ENCODE data around the gene MKRN3.

MKRN3 gene

GRCh38 chr15:23565395-23566070 lies at the start of gene MKRN3:
Gene MKRN3, plus strand, starts transcription at chr15:23565674. Its CDS starts 109 bp downstream, at chr15:23565783.
- Histone ChIP-seq H2AFZ (ENCODE audit: low read depth, low read length, severe bottlenecking) (no peak within 1 kb of the TSS), H3F3A (ENCODE audit: insufficient read depth) (no peaks in the 10 kb centered on the region), H3K27ac (ENCODE audit: low read depth, low read length) (no peak within 1 kb of the TSS), H3K79me2 (ENCODE audit: insufficient read depth, low read length) (no peaks in the 10 kb centered on the region), H3K9me3 (ENCODE audit: insufficient read depth, low read length) (no peaks in the 10 kb centered on the region), H3K9me2 (replicated peaks; ENCODE audit: insufficient read depth, low read length) (no peaks in the 10 kb centered on the region), H3K36me3 (ENCODE audit: low read length) (no peaks in the 10 kb centered on the region), H3K9ac (ENCODE audit: low read length) (no peak within 1 kb of the TSS), H3K27me3 (ENCODE audit: low read length) (no peaks in the 10 kb centered on the region), H3K4me2 (ENCODE audit: low read depth, low read length, poor library complexity, severe bottlenecking) (no peak within 1 kb of the TSS), H3K4me3 (ENCODE audit: insufficient read depth, low read length, poor library complexity, severe bottlenecking) (no peak within 1 kb of the TSS), H4K20me1 (ENCODE audit: low read depth, low read length) (no peaks in the 10 kb centered on the region)
- TF ChIP-seq EZH2phosphoT487 (conservative IDR thresholded peaks at IDR 0.05; ENCODE audit: low read length) = no peak
- TF ChIP-seq CTCF (IDR thresholded peaks at IDR 0.05; ENCODE audit: insufficient read depth, low read length, poor library complexity, severe bottlenecking) = no peak

- Histone ChIP-seq H4K20me1 (ENCODE audit: low read depth, low read length) (no peaks in the 10 kb centered on the region), H3K27me3 (ENCODE audit: low read length) (no peaks in the 10 kb centered on the region), H3K4me3 (ENCODE audit: insufficient read depth, low read length, poor library complexity, severe bottlenecking) (no peak overlapping the region), H2AFZ (ENCODE audit: low read depth, low read length, severe bottlenecking) (no peak overlapping the region), H3K4me2 (ENCODE audit: low read depth, low read length, poor library complexity, severe bottlenecking) (no peak overlapping the region), H3K9me3 (ENCODE audit: insufficient read depth, low read length) (no peaks in the 10 kb centered on the region), H3K79me2 (ENCODE audit: insufficient read depth, low read length) (no peaks in the 10 kb centered on the region), H3K9ac (ENCODE audit: low read length) (no peak overlapping the region), H3K36me3 (ENCODE audit: low read length) (no peaks in the 10 kb centered on the region), H3K9me2 (replicated peaks; ENCODE audit: insufficient read depth, low read length) (no peaks in the 10 kb centered on the region; the same call in 1 of the 2 replicates), H3F3A (ENCODE audit: insufficient read depth) (no peaks in the 10 kb centered on the region), H3K27ac (ENCODE audit: low read depth, low read length) (no peak overlapping the region)
- no peak for TF ChIP-seq EZH2phosphoT487 (conservative IDR thresholded peaks at IDR 0.05; ENCODE audit: low read length)
- TF ChIP-seq CTCF (IDR thresholded peaks at IDR 0.05; ENCODE audit: insufficient read depth, low read length, poor library complexity, severe bottlenecking) = no peak
Observed at GRCh38 chr15:23516866-23517265, 48.6 kb upstream of the MKRN3 start.

GRCh38 chr15:23518104-23518503 lies 47.4 kb upstream of the MKRN3 start:
- no peaks in the 10 kb centered on the region for H3K27me3 ChIP-seq (ENCODE audit: low read length)
- no peak overlapping the region for H3K4me3 ChIP-seq (ENCODE audit: insufficient read depth, low read length, poor library complexity, severe bottlenecking)
- H3F3A ChIP-seq (ENCODE audit: insufficient read depth) = no peaks in the 10 kb centered on the region
- H3K36me3 ChIP-seq (ENCODE audit: low read length) = no peaks in the 10 kb centered on the region
- no peaks in the 10 kb centered on the region for H3K79me2 ChIP-seq (ENCODE audit: insufficient read depth, low read length)
- H3K9me3 ChIP-seq (ENCODE audit: insufficient read depth, low read length) = no peaks in the 10 kb centered on the region
- no peak overlapping the region for H2AFZ ChIP-seq (ENCODE audit: low read depth, low read length, severe bottlenecking)
- TF ChIP-seq CTCF (IDR thresholded peaks at IDR 0.05; ENCODE audit: insufficient read depth, low read length, poor library complexity, severe bottlenecking) = no peak
- no peak for TF ChIP-seq EZH2phosphoT487 (conservative IDR thresholded peaks at IDR 0.05; ENCODE audit: low read length)
- no peak overlapping the region for H3K9ac ChIP-seq (ENCODE audit: low read length)
- H4K20me1 ChIP-seq (ENCODE audit: low read depth, low read length) = no peaks in the 10 kb centered on the region
- no peak overlapping the region for H3K4me2 ChIP-seq (ENCODE audit: low read depth, low read length, poor library complexity, severe bottlenecking)
- no peak overlapping the region for H3K27ac ChIP-seq (ENCODE audit: low read depth, low read length)
- H3K9me2 ChIP-seq (replicated peaks; ENCODE audit: insufficient read depth, low read length) = no peaks in the 10 kb centered on the region; the same call in 1 of the 2 replicates

All from SU-DHL-6 (cell line).